K562 (cell line): ENCODE results near the gene CCDC85C. TPM values are rescaled to one million over a fixed set of nuclear protein-coding genes. Genes with fewer than 3 reads are reported as not detected.

Source experiments
- ATAC-seq: fragments of 200-7000 bp; cut with Tn5 transposase; 3 replicates; pipeline ENCODE4 v1.9.1; 2020; ENCODE audit warnings: moderate library complexity
- BruUV-seq: library from RNA; stranded (reverse); fragments of 400-500 nt; replicated peaks from 2 replicates; lab custom pipeline; 2021; lab: Mats Ljungman, UMichigan
- CTCF ChIA-PET: fragments of 300-600 bp; formaldehyde crosslinking; extraction: SDS; loops from one replicate; lab custom pipeline; 2021; ENCODE audit warnings: low intra/inter-chr PET ratio; lab: Yijun Ruan, JAX
- POLR2A ChIA-PET: fragments of 300-600, 350-650 bp; sonication (Branson Sonifier 250); formaldehyde crosslinking; extraction: SDS; loops from one replicate; lab custom pipeline; 2021; ENCODE audit warnings: antibody characterized with exemption, inconsistent platforms; lab: Yijun Ruan, JAX
- DNase-seq, 4 experiments: peaks; one replicate each; pipeline versions ENCODE4 v3.0.0 to v3.0.0-alpha.2; 2011 to 2018; ENCODE audit warnings: low spot score in 3 of 4, mixed read lengths in 3 of 4; ENCODE audit errors: extremely low read depth in 1 of 4
- FAIRE-seq: peaks from 2 replicates; lab custom pipeline; 2011; peaks lifted over from hg19 to GRCh38; lab: Jason Lieb, UNC
- H2AFZ ChIP-seq: 2 replicates; pipeline ENCODE4 v1.6.0; 2011; ENCODE audit warnings: low read depth, low read length, control low read depth, inconsistent platforms
- H3K27ac ChIP-seq: fragments of 200-600 bp; 3 replicates; pipeline ENCODE4 v1.8.0; 2011; ENCODE audit warnings: low read depth, mild to moderate bottlenecking, control low read depth, inconsistent platforms, low read length, moderate library complexity, mixed read lengths; ENCODE audit errors: extremely low read depth
- H3K27me3 ChIP-seq, 2 experiments: fragments of 300-600 bp in 1 of 2; 2 replicates in 1 of 2; 3 replicates in 1 of 2; pipeline versions ENCODE4 v1.6.0 to v1.8.0; 2011; ENCODE audit warnings: inconsistent platforms in 2 of 2, low read length in 2 of 2, mild to moderate bottlenecking in 1 of 2, mixed read lengths in 1 of 2, moderate library complexity in 1 of 2; ENCODE audit not compliant: control insufficient read depth in 2 of 2, insufficient read depth in 2 of 2
- H3K36me3 ChIP-seq: fragments of 300-600 bp; 3 replicates; pipeline ENCODE4 v1.8.0; 2011; ENCODE audit warnings: mild to moderate bottlenecking, low read length, inconsistent platforms; ENCODE audit not compliant: control insufficient read depth, insufficient read depth
- H3K4me1 ChIP-seq, 2 experiments: fragments of 200-600 bp in 1 of 2; replicated peaks in 1 of 2; 2 replicates in 1 of 2; 3 replicates in 1 of 2; pipeline versions ENCODE4 v1.5.1 to v1.8.0; 2011; ENCODE audit warnings: inconsistent platforms in 2 of 2, low read length in 2 of 2, mild to moderate bottlenecking in 1 of 2, mixed read lengths in 1 of 2, moderate library complexity in 1 of 2; ENCODE audit not compliant: control insufficient read depth in 2 of 2, insufficient read depth in 2 of 2
- H3K4me2 ChIP-seq: 2 replicates; pipeline ENCODE4 v1.6.1; 2011; ENCODE audit warnings: low read length, control low read depth, inconsistent platforms, mixed read lengths; ENCODE audit not compliant: insufficient read depth
- H3K4me3 ChIP-seq: fragments of 200-600 bp; sonication (generic), shearing (Covaris generic); 2 replicates; pipeline ENCODE4 v1.5.1; 2016; ENCODE audit warnings: control low read depth, inconsistent platforms
- H3K79me2 ChIP-seq: fragments of 200-600 bp; 3 replicates; pipeline ENCODE4 v1.8.0; 2011; ENCODE audit warnings: low read length, inconsistent platforms; ENCODE audit not compliant: control insufficient read depth, insufficient read depth
- H3K9ac ChIP-seq, 2 experiments: 2 replicates each; pipeline versions ENCODE4 v1.6.0 to v1.6.1; 2011; ENCODE audit warnings: low read depth in 2 of 2, low read length in 2 of 2, control low read depth in 1 of 2, inconsistent platforms in 1 of 2, mild to moderate bottlenecking in 1 of 2, mixed read lengths in 1 of 2; ENCODE audit not compliant: insufficient read depth in 1 of 2
- H3K9me1 ChIP-seq: one replicate; pipeline ENCODE4 v1.6.0; 2011; ENCODE audit warnings: inconsistent platforms, mild to moderate bottlenecking, low read length, moderate library complexity; ENCODE audit not compliant: control insufficient read depth, insufficient read depth
- H3K9me3 ChIP-seq: replicated peaks from 2 replicates; pipeline ENCODE4 v1.5.1; 2011; ENCODE audit warnings: low read depth, low read length, inconsistent platforms; ENCODE audit not compliant: control insufficient read depth, insufficient read depth
- H4K20me1 ChIP-seq: replicated peaks from 2 replicates; pipeline ENCODE4 v1.6.1; 2011; ENCODE audit warnings: low read length, inconsistent platforms, mixed read lengths; ENCODE audit not compliant: control insufficient read depth, insufficient read depth
- BCL6 ChIP-seq: fragments of 250-450 bp; sonication (Bioruptor Pico); IDR thresholded peaks from 2 replicates; pipeline ENCODE4 v1.4.0; 2020
- HIVEP1 ChIP-seq: fragments of 250-450 bp; sonication (Bioruptor Pico); IDR thresholded peaks from 2 replicates; pipeline ENCODE4 v1.4.0; 2020; ENCODE audit warnings: mild to moderate bottlenecking
- PML ChIP-seq: IDR thresholded peaks from 2 replicates; pipeline ENCODE4 v1.6.1; 2012; ENCODE audit warnings: low read length, inconsistent platforms
- SMARCA4 ChIP-seq: fragments of 450-650 bp; IDR thresholded peaks from 2 replicates; pipeline ENCODE4 v1.6.1; 2016
- ZBTB1 ChIP-seq: sonication (generic); formaldehyde crosslinking; IDR thresholded peaks from 2 replicates; pipeline ENCODE4 v1.8.1; 2023; ENCODE audit warnings: missing genetic modification reagents, low read depth, mild to moderate bottlenecking, borderline replicate concordance
- WGBS: fragments of 100-300 bp; shearing (Covaris generic); methylation state at CpG from one replicate; pipeline ENCODE4 v1.1.6; 2016; ENCODE audit warnings: low coverage, mixed read lengths; ENCODE audit not compliant: insufficient coverage; ENCODE audit errors: missing lambda C conversion rate; 5-methylcytosine and 5-hydroxymethylcytosine counted together
- in situ Hi-C: fragments of 300-500 bp; cut with MboI; formaldehyde crosslinking; loops from 4 replicates; pipeline ENCODE4 v1.15.0; 2018; ENCODE audit warnings: inconsistent platforms, mixed read lengths
- intact Hi-C: fragments of 100-400 bp; cut with micrococcal nuclease; formaldehyde crosslinking; loops from 2 replicates; pipeline ENCODE4 v1.14.2; 2022
- polyA plus RNA-seq, 8 experiments: library from polyadenylated mRNA; depleted of rRNA in 4 of 8; stranded (reverse) in 5 of 8; unstranded in 3 of 8; fragments of >200 nt; fragmentation: Nextera tagmentation in 2 of 8; fragmentation: Illumina TruSeq in 1 of 8; extraction: Ambion mirVana in 2 of 8; extraction: Trizol in 1 of 8; gene quantifications; 2 replicates each; pipeline versions ENCODE4 v1.2.1 to v1.2.3, GENCODE V29; 2011 to 2014; ENCODE audit warnings: inconsistent platforms in 1 of 8, missing spikeins in 1 of 8
- total RNA-seq, 7 experiments: library from RNA; depleted of rRNA in 6 of 7; stranded (reverse); fragments of >200 nt in 6 of 7; fragmentation: Illumina TruSeq in 2 of 7; extraction: Trizol in 2 of 7; gene quantifications; 2 replicates each; pipeline versions ENCODE4 v1.2.1 to v1.2.3, GENCODE V29; 2011 to 2021; ENCODE audit warnings: low replicate concordance in 1 of 7
- TF ChIP-seq, protein P1 (sequence below): IDR thresholded peaks from 2 replicates; pipeline ENCODE4 v1.6.1; 2011; ENCODE audit warnings: borderline replicate concordance, low read depth, mild to moderate bottlenecking, moderate library complexity, low read length; ENCODE audit not compliant: insufficient read depth, poor library complexity, severe bottlenecking

CCDC85C gene
- total and polyA plus RNA-seq, 9 of the 15 experiments (the other 6 are each of a cell fraction or from before 2014, with no cell fraction given) = 0.18 to 22.0 (median 6.3) TPM

DNA sequence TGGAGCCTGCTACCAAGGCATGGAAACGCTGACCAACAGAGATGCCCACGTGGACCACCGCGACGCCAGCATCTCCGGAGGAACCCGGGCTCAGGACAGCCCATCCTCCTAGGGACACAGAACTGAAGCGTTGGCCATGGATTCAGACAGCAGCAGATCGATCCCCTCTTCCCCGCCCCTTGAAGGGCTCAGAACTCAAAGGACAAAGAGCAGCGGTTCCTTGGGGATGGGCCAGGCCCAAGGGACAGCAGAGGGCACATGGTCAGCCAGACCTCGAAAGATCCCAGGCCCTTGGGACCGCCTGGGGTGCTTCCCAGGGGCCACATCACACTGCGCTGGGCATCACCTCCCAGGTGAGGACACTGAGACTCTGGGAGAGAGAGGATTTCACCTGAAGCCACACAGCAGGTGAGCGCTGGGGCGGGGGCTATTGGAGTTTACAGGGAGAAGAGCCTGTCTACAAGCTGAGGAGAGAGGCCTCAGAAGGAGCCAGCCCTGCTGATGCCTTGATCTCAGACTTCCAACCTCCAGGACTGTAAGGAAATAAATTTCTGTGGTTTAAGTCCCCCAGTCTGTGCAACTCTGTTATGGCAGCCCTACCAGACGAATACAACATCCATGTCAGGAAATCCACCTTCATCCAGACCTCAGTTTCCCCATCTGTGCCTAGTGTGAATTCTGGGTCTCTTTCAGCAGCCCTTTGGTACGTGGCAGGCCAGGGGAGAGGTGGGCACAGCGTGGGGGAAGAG lies 73.4 kb downstream of the CCDC85C start:
- in situ Hi-C loops = no loop called here
- ATAC-seq = no peak
- 82% methylated on average over 11 of the region's 19 CpGs for whole genome bisulfite sequencing
- no peak overlapping the region for H3K4me3 ChIP-seq
- no peaks in the 10 kb centered on the region for H3K36me3 ChIP-seq
- no peak overlapping the region for H3K4me2 ChIP-seq
- no peak for TF ChIP-seq SMARCA4
- TF ChIP-seq BCL6 (CRISPR knock-in tag) = no peak
- TF ChIP-seq, protein P1, sequence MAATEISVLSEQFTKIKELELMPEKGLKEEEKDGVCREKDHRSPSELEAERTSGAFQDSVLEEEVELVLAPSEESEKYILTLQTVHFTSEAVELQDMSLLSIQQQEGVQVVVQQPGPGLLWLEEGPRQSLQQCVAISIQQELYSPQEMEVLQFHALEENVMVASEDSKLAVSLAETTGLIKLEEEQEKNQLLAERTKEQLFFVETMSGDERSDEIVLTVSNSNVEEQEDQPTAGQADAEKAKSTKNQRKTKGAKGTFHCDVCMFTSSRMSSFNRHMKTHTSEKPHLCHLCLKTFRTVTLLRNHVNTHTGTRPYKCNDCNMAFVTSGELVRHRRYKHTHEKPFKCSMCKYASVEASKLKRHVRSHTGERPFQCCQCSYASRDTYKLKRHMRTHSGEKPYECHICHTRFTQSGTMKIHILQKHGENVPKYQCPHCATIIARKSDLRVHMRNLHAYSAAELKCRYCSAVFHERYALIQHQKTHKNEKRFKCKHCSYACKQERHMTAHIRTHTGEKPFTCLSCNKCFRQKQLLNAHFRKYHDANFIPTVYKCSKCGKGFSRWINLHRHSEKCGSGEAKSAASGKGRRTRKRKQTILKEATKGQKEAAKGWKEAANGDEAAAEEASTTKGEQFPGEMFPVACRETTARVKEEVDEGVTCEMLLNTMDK = no peak
- no peak for TF ChIP-seq PML
- no peak for TF ChIP-seq HIVEP1
- no peak for TF ChIP-seq ZBTB1 (CRISPR knock-in tag)
- intact Hi-C loops = no loop called here
- no peaks in the 10 kb centered on the region; the same call in 1 of the 2 replicates for H4K20me1 ChIP-seq
- no peak overlapping the region for H3K27ac ChIP-seq
- no peak overlapping the region for H2AFZ ChIP-seq
- CTCF ChIA-PET = no interaction called here
- H3K79me2 ChIP-seq = no peaks in the 10 kb centered on the region
- no peaks in the 10 kb centered on the region for H3K9me3 ChIP-seq
- peaks cover 0 to 27% of the 10 kb centered on the region in 2 experiments; a peak in 2 of 5 replicates for H3K4me1 ChIP-seq
- no peak for DNase-seq
- no peaks in the 10 kb centered on the region for H3K27me3 ChIP-seq
- no peak for FAIRE-seq
- POLR2A ChIA-PET = interaction anchor here (0.5 kb wide), 1 partner anchor 40 kb away, joined by 3 read pairs; no protein-coding TSS in a partner anchor
- BruUV-seq = no TSS peak
- no peaks in the 10 kb centered on the region for H3K9me1 ChIP-seq
- H3K9ac ChIP-seq = no peak overlapping the region
